Breast epithelium (tissue), 4 donors: ENCODE measurements around the gene EARS2. TPM values are rescaled to one million over a fixed set of nuclear protein-coding genes. Genes with fewer than 3 reads are reported as not detected.

Source experiments
- DNase-seq, 2 donors: peaks; one replicate each; pipeline ENCODE4 v3.0.0-alpha.2; 2019; ENCODE audit warnings: low spot score in 2 of 2
- H3K27ac ChIP-seq, 2 donors: fragments of 200-600 bp; sonication (generic) in 1 of 2; one replicate each; pipeline ENCODE4 v1.5.1; 2016 to 2019; ENCODE audit warnings: mild to moderate bottlenecking in 1 of 2
- H3K27me3 ChIP-seq, 2 donors: fragments of 200-600 bp; sonication (generic) in 1 of 2; one replicate each; pipeline versions ENCODE4 v1.5.1 to v1.6.0; 2017 to 2019; ENCODE audit warnings: control low read depth in 1 of 2, mild to moderate bottlenecking in 1 of 2
- H3K36me3 ChIP-seq: fragments of 200-600 bp; one replicate; pipeline ENCODE4 v1.5.1; 2019
- H3K4me1 ChIP-seq, 2 donors: fragments of 200-600 bp; sonication (generic); one replicate each; pipeline ENCODE4 v1.5.1; 2016 to 2019; ENCODE audit warnings: control low read depth in 1 of 2
- H3K4me3 ChIP-seq, 3 donors: fragments of 200-600 bp; sonication (generic); 1 replicate in 2 of 3; 2 replicates in 1 of 3; pipeline ENCODE4 v1.5.1; 2016 to 2019; ENCODE audit warnings: mild to moderate bottlenecking in 3 of 3, moderate library complexity in 2 of 3
- H3K9me3 ChIP-seq, 2 donors: fragments of 200-600 bp; sonication (generic) in 1 of 2; one replicate each; pipeline ENCODE4 v1.5.1; 2016 to 2019; ENCODE audit warnings: control low read depth in 1 of 2
- POLR2A ChIP-seq: fragments of 450-650 bp; IDR thresholded peaks from one replicate; pipeline ENCODE4 v1.6.1; 2016; ENCODE audit warnings: antibody characterized with exemption, mild to moderate bottlenecking, moderate library complexity
- POLR2AphosphoS5 ChIP-seq, 3 donors: sonication (generic); formaldehyde crosslinking; IDR thresholded peaks; one replicate each; pipeline ENCODE4 v1.6.1; 2017; ENCODE audit warnings: antibody characterized with exemption in 3 of 3
- intact Hi-C: fragments of 100-400 bp; cut with DNase I; formaldehyde crosslinking; loops from one replicate; pipeline ENCODE4 v1.15.1; 2023; ENCODE audit warnings: low total_unique reads
- total RNA-seq, 3 donors: library from RNA; depleted of rRNA; stranded (reverse); fragments of >200 nt; gene quantifications; one replicate each; pipeline ENCODE4 v1.1.0, GENCODE V29; 2016
- TF ChIP-seq, protein P1 (sequence below), 3 donors: fragments of 450-650 bp; IDR thresholded peaks; one replicate each; pipeline ENCODE4 v1.5.1; 2016 to 2017; ENCODE audit warnings: antibody characterized with exemption in 3 of 3, mild to moderate bottlenecking in 3 of 3, moderate library complexity in 3 of 3

The EARS2 gene
- total RNA-seq, 3 donors from 2014 or later = 22.4 to 25.9 (median 25.0) TPM

DNA sequence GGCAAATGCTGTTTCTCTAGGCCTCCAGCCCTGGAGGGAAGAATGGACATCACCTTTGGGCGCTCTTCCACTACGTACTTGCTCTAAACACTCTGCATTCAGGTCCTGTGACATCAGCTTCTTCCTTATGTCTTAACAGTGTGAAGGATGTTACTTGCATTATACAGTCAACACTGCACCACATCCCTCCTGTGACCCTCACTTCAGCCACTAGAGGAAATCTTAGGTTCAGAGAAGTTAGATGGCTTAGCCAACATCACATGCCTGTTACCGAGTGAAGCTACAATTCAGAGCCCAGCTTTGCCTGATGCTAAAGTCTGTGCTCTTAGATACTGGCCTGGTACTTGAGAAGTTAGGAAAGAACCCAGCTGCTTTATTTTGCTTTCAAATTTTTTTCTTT is 18.7 kb upstream of the EARS2 start:
- no peaks in the 10 kb centered on the region for H3K4me1 ChIP-seq
- DNase-seq = no peak
- no peak overlapping the region for H3K27ac ChIP-seq
- intact Hi-C loops = no loop called here
- no peaks in the 10 kb centered on the region for H3K9me3 ChIP-seq
- no peak overlapping the region for H3K4me3 ChIP-seq
- H3K36me3 ChIP-seq = peaks cover 6% of the 10 kb centered on the region
- H3K27me3 ChIP-seq = no peaks in the 10 kb centered on the region
- TF ChIP-seq POLR2A (no peak), POLR2AphosphoS5 (IDR thresholded peaks at IDR 0.05) (no peak)
- TF ChIP-seq, protein P1, sequence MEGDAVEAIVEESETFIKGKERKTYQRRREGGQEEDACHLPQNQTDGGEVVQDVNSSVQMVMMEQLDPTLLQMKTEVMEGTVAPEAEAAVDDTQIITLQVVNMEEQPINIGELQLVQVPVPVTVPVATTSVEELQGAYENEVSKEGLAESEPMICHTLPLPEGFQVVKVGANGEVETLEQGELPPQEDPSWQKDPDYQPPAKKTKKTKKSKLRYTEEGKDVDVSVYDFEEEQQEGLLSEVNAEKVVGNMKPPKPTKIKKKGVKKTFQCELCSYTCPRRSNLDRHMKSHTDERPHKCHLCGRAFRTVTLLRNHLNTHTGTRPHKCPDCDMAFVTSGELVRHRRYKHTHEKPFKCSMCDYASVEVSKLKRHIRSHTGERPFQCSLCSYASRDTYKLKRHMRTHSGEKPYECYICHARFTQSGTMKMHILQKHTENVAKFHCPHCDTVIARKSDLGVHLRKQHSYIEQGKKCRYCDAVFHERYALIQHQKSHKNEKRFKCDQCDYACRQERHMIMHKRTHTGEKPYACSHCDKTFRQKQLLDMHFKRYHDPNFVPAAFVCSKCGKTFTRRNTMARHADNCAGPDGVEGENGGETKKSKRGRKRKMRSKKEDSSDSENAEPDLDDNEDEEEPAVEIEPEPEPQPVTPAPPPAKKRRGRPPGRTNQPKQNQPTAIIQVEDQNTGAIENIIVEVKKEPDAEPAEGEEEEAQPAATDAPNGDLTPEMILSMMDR (IDR thresholded peaks at IDR 0.05) = no peak

DNA sequence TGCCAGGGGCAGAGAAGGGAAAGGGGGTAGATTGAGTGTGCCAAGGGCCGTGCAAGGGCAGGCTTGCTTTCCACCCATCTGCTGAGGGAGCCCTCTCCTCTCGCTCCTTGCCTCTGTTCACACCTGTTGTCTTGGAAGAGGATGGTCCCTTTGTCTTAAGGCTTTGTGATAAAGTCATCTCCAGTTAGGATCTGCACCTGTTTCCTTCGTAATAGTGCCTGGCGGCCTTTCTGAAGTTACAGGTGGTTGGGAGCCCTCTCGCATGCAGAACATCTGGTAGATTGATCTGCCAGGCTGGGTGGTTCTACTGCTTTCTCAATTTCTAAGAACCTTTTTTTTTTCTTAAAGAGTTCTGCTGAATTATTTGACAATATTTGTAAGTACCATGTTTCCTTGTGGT is 16.7 kb upstream of the EARS2 start:
- intact Hi-C loops = no loop called here
- Histone ChIP-seq H3K27me3 (no peaks in the 10 kb centered on the region), H3K9me3 (no peaks in the 10 kb centered on the region), H3K36me3 (peaks cover 6% of the 10 kb centered on the region), H3K4me1 (no peaks in the 10 kb centered on the region), H3K4me3 (no peak overlapping the region), H3K27ac (no peak overlapping the region)
- no peak for TF ChIP-seq POLR2A
- TF ChIP-seq POLR2AphosphoS5 (IDR thresholded peaks at IDR 0.05) = no peak
- TF ChIP-seq, protein P1 (IDR thresholded peaks at IDR 0.05) = no peak
- DNase-seq = no peak

DNA sequence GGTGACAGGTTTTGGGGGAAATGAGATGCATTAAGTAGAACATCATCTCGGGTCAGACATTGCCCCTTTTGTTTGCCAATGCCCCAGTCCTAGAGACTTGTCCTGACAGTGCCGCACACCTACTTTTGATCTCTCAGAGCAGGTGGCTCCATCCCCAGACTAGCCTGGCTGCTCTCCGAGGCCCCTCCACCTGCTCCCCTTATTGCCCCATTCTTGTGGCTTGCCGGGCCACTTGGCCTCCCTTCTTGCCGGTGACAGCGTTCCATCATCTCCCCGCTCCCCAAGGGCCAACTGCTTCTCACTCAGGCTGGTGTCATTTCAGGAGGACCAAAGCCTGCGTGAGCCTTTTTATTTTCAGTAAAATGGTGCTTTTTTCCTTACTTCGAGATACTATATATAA is 15.2 kb upstream of the EARS2 start:
- Histone ChIP-seq H3K36me3 (peaks cover 6% of the 10 kb centered on the region), H3K27ac (no peak overlapping the region), H3K4me1 (no peaks in the 10 kb centered on the region), H3K4me3 (no peak overlapping the region), H3K9me3 (no peaks in the 10 kb centered on the region), H3K27me3 (no peaks in the 10 kb centered on the region)
- DNase-seq = no peak
- intact Hi-C loops = no loop called here
- TF ChIP-seq, protein P1 (IDR thresholded peaks at IDR 0.05) = no peak
- no peak for TF ChIP-seq POLR2A
- no peak for TF ChIP-seq POLR2AphosphoS5 (IDR thresholded peaks at IDR 0.05)

DNA sequence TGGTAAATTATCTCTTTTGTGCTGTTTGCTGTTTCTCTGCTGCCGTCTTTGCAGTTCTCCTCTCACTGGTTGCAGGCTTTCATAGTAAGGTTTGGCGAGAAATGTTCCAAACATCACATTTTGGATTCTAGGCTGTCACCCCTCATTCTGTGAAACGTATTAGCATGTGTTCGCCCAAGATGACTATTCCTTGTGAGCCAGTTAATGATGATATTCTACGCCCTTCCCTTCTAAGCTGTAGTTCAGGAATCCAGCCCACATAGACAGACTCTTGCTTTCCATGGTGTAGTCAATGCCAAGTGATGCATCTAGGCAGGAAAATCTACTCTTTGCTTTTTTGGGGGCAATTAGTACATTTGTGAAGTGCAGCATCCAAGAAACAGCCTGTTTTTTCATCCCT is 14.7 kb upstream of the EARS2 start:
- no peaks in the 10 kb centered on the region for H3K4me1 ChIP-seq
- intact Hi-C loops = no loop called here
- peaks cover 6% of the 10 kb centered on the region for H3K36me3 ChIP-seq
- DNase-seq = no peak
- H3K4me3 ChIP-seq = no peak overlapping the region
- no peak overlapping the region for H3K27ac ChIP-seq
- TF ChIP-seq POLR2A = no peak
- TF ChIP-seq, protein P1 (IDR thresholded peaks at IDR 0.05) = no peak
- TF ChIP-seq POLR2AphosphoS5 (IDR thresholded peaks at IDR 0.05) = no peak
- H3K27me3 ChIP-seq = no peaks in the 10 kb centered on the region
- no peaks in the 10 kb centered on the region for H3K9me3 ChIP-seq

DNA sequence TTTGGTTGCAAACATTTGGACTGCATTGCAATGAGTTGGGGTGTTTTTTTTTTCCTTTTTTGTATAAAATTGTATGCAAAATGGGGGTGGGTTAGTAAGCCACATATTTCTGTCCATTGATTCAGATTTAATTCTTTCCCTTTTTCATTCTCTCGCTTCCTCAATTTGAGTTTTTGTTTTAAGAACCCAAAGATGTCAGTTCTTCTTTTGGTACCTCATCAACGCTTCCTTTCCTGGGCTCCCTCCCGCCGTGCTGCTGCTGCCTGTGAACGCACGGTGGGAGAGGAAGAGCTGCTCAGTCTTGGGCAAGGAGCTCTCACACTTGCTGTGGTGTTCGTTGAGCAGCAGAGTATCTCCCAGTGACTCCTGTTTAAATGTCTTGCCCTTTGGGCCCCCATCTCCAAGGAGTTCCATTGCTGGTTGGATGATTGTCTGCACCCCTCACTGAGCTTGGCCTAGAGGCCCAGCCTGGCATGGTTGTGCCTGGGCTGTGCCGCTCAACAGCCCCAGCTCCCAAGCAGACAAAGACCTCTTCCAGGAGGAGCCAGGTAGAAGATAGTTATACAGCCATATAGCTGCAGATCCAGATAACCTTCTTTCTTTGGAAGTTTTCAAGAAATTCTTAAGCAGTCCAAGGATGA is 14.0 kb upstream of the EARS2 start:
- DNase-seq = no peak
- Histone ChIP-seq H3K9me3 (no peaks in the 10 kb centered on the region), H3K27ac (no peak overlapping the region), H3K4me1 (no peaks in the 10 kb centered on the region), H3K27me3 (no peaks in the 10 kb centered on the region), H3K36me3 (peaks cover 6% of the 10 kb centered on the region), H3K4me3 (no peak overlapping the region)
- intact Hi-C loops = no loop called here
- TF ChIP-seq, protein P1 (IDR thresholded peaks at IDR 0.05) = no peak
- TF ChIP-seq POLR2A (no peak), POLR2AphosphoS5 (IDR thresholded peaks at IDR 0.05) (no peak)
